ENCODE results near the gene ZMIZ1.

Gene ZMIZ1

GRCh38 chr10:79238606-79239005, 169.8 kb downstream of the ZMIZ1 start:
- no peak for DNase-seq

- no peak for DNase-seq
Observed at GRCh38 chr10:79239275-79239779, 170.6 kb downstream of the ZMIZ1 start.

GRCh38 chr10:79239924-79240581, 171.3 kb downstream of the ZMIZ1 start:
- DNase-seq = no peak

- DNase-seq = peak in 1 of 2 experiments; percentile 38
Observed at GRCh38 chr10:79241629-79241989, 172.8 kb downstream of the ZMIZ1 start.

- DNase-seq = peak; percentile 85 to 88
Observed at GRCh38 chr10:79241990-79242619, 173.3 kb downstream of the ZMIZ1 start.

GRCh38 chr10:79242620-79243152, 173.9 kb downstream of the ZMIZ1 start:
- DNase-seq = peak; percentile 64 to 71

- no peak for DNase-seq
Observed at GRCh38 chr10:79243181-79244067, 174.7 kb downstream of the ZMIZ1 start.

- no peak for DNase-seq
Observed at GRCh38 chr10:79244068-79244442, 175.3 kb downstream of the ZMIZ1 start.

- peak; percentile 98 for DNase-seq
Observed at GRCh38 chr10:79244841-79245504, 176.2 kb downstream of the ZMIZ1 start.

GRCh38 chr10:79245539-79246208, 176.9 kb downstream of the ZMIZ1 start:
- no peak for DNase-seq

GRCh38 chr10:79246209-79246581, 177.4 kb downstream of the ZMIZ1 start:
- no peak for DNase-seq

GRCh38 chr10:79246606-79247275, 178.0 kb downstream of the ZMIZ1 start:
- DNase-seq = peak; percentile 24 to 31

- no peak for DNase-seq
Observed at GRCh38 chr10:79247373-79248137, 178.8 kb downstream of the ZMIZ1 start.

- peak; percentile 48 to 58 for DNase-seq
Observed at GRCh38 chr10:79248341-79249185, 179.8 kb downstream of the ZMIZ1 start.

- DNase-seq = no peak
Observed at GRCh38 chr10:79249186-79250121, 180.7 kb downstream of the ZMIZ1 start.

- no peak for DNase-seq
Observed at GRCh38 chr10:79250259-79250658, 181.5 kb downstream of the ZMIZ1 start.

- no peak for DNase-seq
Observed at GRCh38 chr10:79252450-79252849, 183.7 kb downstream of the ZMIZ1 start.

- DNase-seq = no peak
Observed at GRCh38 chr10:79252971-79253370, 184.2 kb downstream of the ZMIZ1 start.

- DNase-seq = no peak
Observed at GRCh38 chr10:79253704-79254103, 184.9 kb downstream of the ZMIZ1 start.

Data from Kasumi-1 (cell line).